Activated CD8-positive, alpha-beta T cell treated with anti-CD3 and anti-CD28 coated beads for 36 hours (primary cell): Measurements from ENCODE around the gene GP5. TPM values are rescaled to one million over a fixed set of nuclear protein-coding genes. Genes with fewer than 3 reads are reported as not detected.

ENCODE experiments used
- ATAC-seq: fragments of 200-7000 bp; cut with Tn5 transposase; one replicate; pipeline ENCODE4 v1.10.0; 2021; ENCODE audit warnings: mild to moderate bottlenecking, moderate library complexity
- CTCF ChIA-PET: fragments of 350-600 bp; sonication (Branson Sonifier 250); formaldehyde crosslinking; loops from one replicate; lab custom pipeline; 2021; ENCODE audit warnings: antibody characterized with exemption; lab: Charles Lee
- POLR2A ChIA-PET: fragments of 350-600 bp; sonication (Branson Sonifier 250); formaldehyde crosslinking; loops from one replicate; lab custom pipeline; 2021; ENCODE audit warnings: antibody characterized with exemption; lab: Charles Lee
- DNase-seq: peaks from one replicate; pipeline ENCODE4 v3.0.0-alpha.2; 2020
- H3K27ac Mint-ChIP-seq: one replicate; pipeline ENCODE4 v1.8.0; 2021; ENCODE audit warnings: mild to moderate bottlenecking, mixed read lengths
- H3K27me3 Mint-ChIP-seq: one replicate; pipeline ENCODE4 v1.8.0; 2021; ENCODE audit warnings: mixed read lengths
- H3K36me3 Mint-ChIP-seq: one replicate; pipeline ENCODE4 v1.8.0; 2021; ENCODE audit warnings: low read depth, mixed read lengths
- H3K4me1 Mint-ChIP-seq: one replicate; pipeline ENCODE4 v1.8.0; 2021; ENCODE audit warnings: low read depth, mixed read lengths
- H3K4me3 Mint-ChIP-seq: one replicate; pipeline ENCODE4 v1.8.0; 2021; ENCODE audit warnings: mild to moderate bottlenecking, moderate library complexity, mixed read lengths
- H3K9me3 Mint-ChIP-seq: one replicate; pipeline ENCODE4 v1.8.0; 2021; ENCODE audit warnings: mixed read lengths
- CTCF ChIP-seq: fragments of 200-600 bp; IDR thresholded peaks from one replicate; pipeline ENCODE4 v1.8.0; 2022; ENCODE audit warnings: antibody characterized with exemption, mild to moderate bottlenecking
- intact Hi-C: fragments of 100-400 bp; cut with micrococcal nuclease; formaldehyde crosslinking; loops from one replicate; pipeline ENCODE4 v1.10.0; 2022
- total RNA-seq, 2 experiments: library from RNA; stranded (reverse); gene quantifications; one replicate each; pipeline ENCODE4 v1.2.3, GENCODE V29; 2021

The GP5 gene
- total RNA-seq, 2 experiments from 2014 or later, result 0.72 to 0.83 TPM

DNA sequence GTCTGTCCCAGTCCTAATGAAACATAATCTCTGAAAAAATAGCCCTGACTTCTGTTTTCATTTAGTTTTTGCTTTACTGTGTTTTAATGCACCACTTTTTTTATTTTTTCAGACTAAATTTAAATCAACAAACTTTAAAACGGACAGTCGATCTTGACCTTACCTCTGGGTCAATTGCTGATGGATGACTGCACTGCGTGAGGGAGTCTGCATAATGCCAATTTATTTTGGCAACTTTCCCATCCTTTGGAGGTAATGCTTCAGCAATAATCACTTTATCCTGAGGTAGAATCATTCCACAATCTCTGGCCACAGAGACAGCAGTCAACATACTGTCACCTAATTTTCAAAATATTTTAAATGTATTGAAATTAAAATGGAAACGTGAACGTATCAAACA is 32.5 kb upstream of the GP5 start:
- Mint-ChIP-seq H3K27ac (no peak overlapping the region), H3K36me3 (peaks cover 56% of the 10 kb centered on the region), H3K27me3 (no peaks in the 10 kb centered on the region), H3K9me3 (no peaks in the 10 kb centered on the region), H3K4me1 (peaks cover 3% of the 10 kb centered on the region), H3K4me3 (no peak overlapping the region)
- no peak for ATAC-seq
- ChIA-PET POLR2A (interaction anchor here (0.6 kb wide), 1 partner anchor 60 kb away, joined by 3 read pairs; no protein-coding TSS in a partner anchor), CTCF (interaction anchor here (1.6 kb wide), 1 partner anchor 88 kb away, joined by 4 read pairs; no protein-coding TSS in a partner anchor)
- no peak for DNase-seq
- intact Hi-C loops, result no loop called here
- no peak for TF ChIP-seq CTCF

DNA sequence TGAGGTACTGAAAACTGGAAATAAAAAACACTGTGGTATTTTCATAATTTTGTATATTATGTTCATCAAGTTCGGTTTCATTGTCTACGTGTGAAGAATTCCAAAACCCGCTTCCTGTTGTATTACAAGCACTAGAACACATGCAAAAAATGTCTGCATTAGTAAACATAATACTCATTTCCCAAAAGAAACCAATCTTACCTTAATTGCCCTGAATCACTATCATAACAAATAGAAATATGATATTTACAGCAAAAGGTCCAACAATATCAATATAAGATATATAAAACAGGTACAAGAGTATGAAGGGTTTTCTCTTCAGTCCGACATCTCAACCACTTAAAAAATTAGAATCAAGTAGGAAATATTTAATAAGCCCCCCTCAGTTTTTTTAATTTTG is 26.3 kb upstream of the GP5 start:
- no peak overlapping the region for H3K27ac Mint-ChIP-seq
- H3K36me3 Mint-ChIP-seq, result peaks cover 40% of the 10 kb centered on the region
- POLR2A ChIA-PET, result no interaction called here
- intact Hi-C loops, result no loop called here
- no peaks in the 10 kb centered on the region for H3K9me3 Mint-ChIP-seq
- H3K27me3 Mint-ChIP-seq, result no peaks in the 10 kb centered on the region
- no peak overlapping the region for H3K4me3 Mint-ChIP-seq
- TF ChIP-seq CTCF, result no peak
- H3K4me1 Mint-ChIP-seq, result no peaks in the 10 kb centered on the region
- no peak for ATAC-seq
- no peak for DNase-seq
- CTCF ChIA-PET, result no interaction called here

- no peak overlapping the region for H3K27ac Mint-ChIP-seq
These were observed 25.9 kb upstream of the GP5 start for GRCh38 chr3:194424953-194425352.

DNA sequence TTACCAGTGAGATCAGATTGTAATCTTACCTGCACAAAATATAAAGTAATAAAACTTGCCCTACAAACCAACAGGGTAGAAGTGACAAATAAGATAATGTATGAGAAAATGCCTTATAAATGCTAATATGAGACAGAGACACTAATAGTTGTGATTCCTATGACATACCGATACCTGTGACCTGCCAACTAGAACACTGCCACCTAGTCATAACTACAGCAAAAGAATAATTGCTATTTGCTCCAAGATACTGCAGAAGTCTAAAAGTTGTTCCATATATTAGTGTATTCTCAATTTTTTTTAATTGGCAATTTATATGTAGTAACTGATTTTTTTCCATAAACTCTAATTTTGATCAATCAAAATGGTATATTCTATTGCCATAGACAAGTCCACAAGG is 25.3 kb upstream of the GP5 start:
- POLR2A ChIA-PET, result no interaction called here
- TF ChIP-seq CTCF, result no peak
- Mint-ChIP-seq H3K36me3 (peaks cover 34% of the 10 kb centered on the region), H3K27ac (no peak overlapping the region), H3K4me1 (no peaks in the 10 kb centered on the region), H3K27me3 (no peaks in the 10 kb centered on the region), H3K4me3 (no peak overlapping the region), H3K9me3 (no peaks in the 10 kb centered on the region)
- CTCF ChIA-PET, result no interaction called here
- ATAC-seq (no peak), DNase-seq (no peak)
- intact Hi-C loops, result no loop called here

More at GRCh38 chr3:194424953-194425352, 25.9 kb upstream of the GP5 start:
- intact Hi-C loops, result no loop called here
- DNase-seq, result no peak
- Mint-ChIP-seq H3K4me1 (no peaks in the 10 kb centered on the region), H3K36me3 (peaks cover 37% of the 10 kb centered on the region), H3K9me3 (no peaks in the 10 kb centered on the region), H3K27me3 (no peaks in the 10 kb centered on the region), H3K4me3 (no peak overlapping the region)
- ATAC-seq, result no peak
- no peak for TF ChIP-seq CTCF
- ChIA-PET CTCF (no interaction called here), POLR2A (no interaction called here)

GRCh38 chr3:194423317-194423716 is 24.3 kb upstream of the GP5 start:
- H3K27ac Mint-ChIP-seq, result no peak overlapping the region
- intact Hi-C loops, result no loop called here
- DNase-seq (no peak), ATAC-seq (no peak)
- H3K4me1 Mint-ChIP-seq, result no peaks in the 10 kb centered on the region
- ChIA-PET CTCF (interaction anchor here (0.6 kb wide), 1 partner anchor 342 kb away, joined by 3 read pairs; no protein-coding TSS in a partner anchor), POLR2A (no interaction called here)
- H3K4me3 Mint-ChIP-seq, result no peak overlapping the region
- H3K9me3 Mint-ChIP-seq, result no peaks in the 10 kb centered on the region
- no peak for TF ChIP-seq CTCF
- H3K36me3 Mint-ChIP-seq, result peaks cover 32% of the 10 kb centered on the region
- H3K27me3 Mint-ChIP-seq, result no peaks in the 10 kb centered on the region
